Activated CD4-positive, CD25-positive, alpha-beta regulatory T cell treated with anti-CD3 and anti-CD28 coated beads, Interleukin-2, amount 50 U/mL, for 16 hours (primary cell): ENCODE data around the gene CCDC171.

Experiments
- DNase-seq: peaks from one replicate; pipeline ENCODE4 v3.0.0-alpha.2; 2020; ENCODE audit warnings: low read depth, low spot score

CCDC171 gene

DNA sequence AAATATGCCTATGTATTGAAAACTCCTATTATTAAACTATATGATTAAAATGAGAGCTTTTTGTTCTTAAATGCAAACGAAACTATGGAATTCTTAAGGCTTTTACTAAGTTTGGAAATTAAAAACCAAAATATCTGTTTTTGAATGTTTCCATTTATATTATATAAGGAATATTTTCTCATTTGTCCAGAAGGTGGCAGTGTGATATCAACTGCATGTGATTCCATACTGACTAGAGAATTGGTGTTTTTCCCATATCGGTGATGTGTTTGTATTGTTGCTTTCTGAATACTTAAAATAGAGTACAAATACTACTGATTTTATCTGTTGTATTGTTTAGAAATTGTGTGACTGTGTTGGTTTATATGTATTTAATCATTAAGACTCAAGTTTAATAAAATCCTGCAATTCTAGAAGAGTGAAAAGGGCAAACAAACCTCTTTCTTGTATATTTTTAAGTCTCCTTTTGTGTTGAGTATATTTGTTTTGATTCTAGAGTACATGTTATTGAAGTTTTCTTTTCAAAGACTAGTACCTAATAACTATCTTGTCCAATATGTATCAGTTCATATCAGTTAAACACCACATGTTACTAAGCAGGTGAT, 320.8 kb downstream of the CCDC171 start:
- no peak for DNase-seq

DNA sequence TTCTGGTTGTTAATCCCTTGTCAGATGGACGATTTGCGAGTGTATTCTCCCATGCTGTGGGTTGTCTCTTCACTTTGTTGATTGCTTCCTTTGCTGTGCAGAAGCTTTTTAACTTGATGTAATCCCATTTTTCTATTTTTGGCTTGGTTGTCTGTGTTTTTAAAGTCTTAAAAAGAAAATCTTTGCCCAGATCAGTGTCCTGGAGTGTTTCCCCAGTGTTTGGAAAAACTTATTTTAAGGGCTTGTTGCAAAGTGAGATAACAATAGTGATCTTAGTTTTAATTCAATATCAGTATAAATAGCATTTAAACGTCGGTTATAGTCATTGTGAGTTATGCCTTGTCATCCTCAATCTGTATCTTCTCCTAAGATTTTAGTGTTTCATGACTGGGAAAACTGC, 329.5 kb downstream of the CCDC171 start:
- DNase-seq = no peak

DNA sequence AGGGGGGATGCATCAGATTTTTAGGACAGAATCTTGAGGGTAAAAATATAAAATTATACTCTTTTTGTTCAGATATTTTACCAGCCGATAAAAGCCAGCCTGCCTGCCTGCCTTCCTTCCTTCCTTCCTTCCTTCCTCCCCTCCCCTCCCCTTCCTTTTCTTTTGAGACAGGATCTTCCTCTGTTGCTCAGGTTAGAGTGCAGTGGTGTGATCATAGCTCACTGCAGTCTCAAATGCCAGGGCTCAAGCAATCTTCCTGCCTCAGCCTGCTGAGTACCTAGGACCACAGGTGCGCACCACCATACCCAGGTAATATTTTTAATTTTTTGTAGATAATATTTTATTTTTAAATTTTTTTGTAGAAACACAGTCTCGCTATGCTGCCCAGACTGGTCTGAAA, 330.0 kb downstream of the CCDC171 start:
- DNase-seq = no peak

DNA sequence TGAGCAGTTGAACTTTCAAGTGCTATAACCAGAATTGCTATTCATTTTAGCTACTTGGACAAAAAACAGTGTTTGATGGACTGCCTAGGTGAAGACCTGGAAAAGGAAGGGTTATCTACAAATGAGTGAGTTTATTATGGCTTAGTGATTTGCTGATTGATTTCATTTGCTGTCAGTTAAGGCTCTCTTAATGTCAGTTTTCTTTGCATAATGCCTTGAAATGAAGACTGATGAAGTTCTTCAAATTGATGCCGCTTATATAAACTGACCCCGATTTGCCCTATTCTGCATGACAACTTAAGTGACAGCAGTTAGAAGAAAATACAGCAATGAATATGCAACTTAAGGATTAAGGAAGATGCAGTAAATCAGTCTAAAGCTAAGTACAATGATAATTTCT, 332.6 kb downstream of the CCDC171 start:
- DNase-seq = no peak

DNA sequence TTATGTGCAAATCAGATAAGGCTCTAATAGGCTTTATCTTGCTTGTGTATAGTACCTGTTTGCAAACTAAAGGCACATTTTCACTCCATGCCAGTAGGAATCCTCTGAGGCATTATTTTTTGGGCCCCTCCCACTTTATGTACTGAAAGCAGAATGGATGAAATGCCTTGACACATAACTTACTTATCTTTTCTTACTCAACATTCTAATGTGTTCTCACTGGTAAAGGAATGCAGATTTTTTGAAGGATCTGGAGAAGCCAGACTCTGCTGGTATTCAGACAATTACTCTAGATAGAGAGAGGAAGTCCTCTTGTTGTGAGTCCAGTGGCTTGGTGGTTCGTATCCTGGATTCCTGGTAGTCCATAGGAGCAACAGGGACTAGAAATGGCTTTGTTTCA, 336.7 kb downstream of the CCDC171 start:
- DNase-seq = no peak

DNA sequence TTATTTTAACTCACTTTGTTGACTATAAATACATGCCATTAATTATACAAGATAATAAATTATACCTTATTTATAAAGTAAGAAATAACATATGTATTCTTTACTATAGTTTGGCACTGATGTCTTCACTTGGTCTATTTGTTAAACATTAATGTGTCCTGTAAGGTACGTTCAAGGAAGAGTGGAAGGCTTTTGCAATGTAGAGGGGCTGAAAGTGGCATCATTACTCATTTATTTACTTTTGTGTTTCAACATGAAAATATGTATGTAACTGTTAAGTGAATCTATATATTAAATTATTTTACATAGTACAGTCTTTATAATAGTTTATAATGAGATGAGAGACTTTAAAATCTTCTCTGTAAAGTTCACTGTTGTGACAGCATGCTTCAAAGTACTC, 348.7 kb downstream of the CCDC171 start:
- no peak for DNase-seq

DNA sequence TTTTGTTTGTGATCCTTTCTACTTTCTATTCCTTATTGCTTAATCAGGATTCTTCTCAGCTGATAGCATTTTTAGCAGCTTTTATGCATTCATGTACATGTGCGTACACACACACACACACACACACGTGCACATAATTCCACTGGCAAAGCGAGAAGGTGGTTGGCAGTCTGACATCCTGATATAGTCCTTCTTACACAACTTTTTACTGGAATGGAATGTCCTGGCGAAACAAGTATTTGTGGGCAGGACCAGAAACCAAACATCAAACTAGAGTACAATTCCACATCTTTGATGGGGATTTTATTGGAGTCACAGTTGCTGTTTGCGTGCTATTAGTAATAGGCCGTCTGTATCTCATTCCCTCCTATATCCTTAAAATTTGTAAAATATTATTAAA, 356.5 kb downstream of the CCDC171 start:
- DNase-seq = no peak

DNA sequence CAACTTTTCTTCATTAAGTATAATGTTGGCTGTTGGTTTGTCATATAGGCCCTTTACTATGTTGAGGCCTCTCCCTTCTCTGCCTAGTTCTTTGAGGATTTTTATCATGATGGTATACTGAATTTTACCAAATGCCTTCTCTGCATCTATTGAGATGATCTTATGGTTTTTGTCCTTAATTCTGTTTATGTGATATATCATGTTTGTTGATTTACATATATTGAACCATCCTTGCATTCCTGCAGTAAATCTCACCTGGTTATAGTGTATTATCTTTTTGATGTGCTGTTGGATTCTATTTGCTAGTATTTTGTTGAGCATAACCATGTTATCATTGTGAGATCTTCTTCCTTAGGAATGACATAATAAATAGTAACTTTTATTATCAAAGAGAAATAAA, 362.9 kb downstream of the CCDC171 start:
- no peak for DNase-seq

DNA sequence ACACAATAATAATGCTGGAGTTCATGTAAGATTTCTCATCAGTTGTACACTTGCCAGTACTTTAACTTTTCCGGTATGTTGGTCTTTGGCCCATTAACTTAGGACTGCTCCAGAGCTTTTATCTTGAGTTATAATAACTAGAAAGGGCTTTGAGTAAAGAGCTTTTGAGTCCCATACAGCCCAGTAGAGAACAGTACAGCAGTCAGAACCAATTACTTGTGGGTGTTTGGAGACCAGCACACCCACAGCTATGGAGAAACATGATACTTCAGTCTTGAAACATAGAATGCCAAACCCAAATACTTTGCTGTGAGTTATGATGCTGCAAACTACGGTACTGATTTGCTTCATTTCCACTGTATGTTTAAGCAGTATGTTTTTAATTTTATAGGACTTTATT, 374.3 kb downstream of the CCDC171 start:
- no peak for DNase-seq

DNA sequence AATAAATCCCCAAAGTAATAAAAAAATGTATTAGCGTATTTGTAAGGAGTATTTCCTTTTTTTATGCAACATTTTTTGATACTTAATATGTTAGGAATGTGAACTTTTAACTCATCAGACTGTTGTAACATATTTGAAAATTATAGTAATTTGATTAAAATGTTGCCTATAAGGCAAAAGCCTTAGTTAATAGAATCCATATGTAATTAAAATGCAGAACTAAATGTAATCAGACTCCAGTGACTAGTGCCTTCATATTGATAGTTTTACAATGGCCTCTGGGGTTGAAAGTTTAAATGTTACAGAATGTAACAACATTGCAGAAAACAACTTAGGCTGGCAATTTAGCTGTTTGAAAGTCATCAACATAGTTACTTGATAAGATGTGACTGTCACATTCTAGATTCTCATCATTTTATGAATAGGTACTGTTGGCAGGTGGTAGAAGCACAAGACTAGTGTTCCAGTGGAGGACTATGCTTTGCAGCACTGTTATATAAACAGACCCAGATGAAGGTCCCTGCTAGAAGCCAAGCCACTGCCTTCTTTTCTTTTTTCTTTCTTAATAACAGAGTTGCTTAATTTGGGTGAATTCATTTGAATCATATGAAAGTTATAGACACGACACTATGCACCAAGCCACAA, 382.9 kb downstream of the CCDC171 start:
- DNase-seq = no peak

DNA sequence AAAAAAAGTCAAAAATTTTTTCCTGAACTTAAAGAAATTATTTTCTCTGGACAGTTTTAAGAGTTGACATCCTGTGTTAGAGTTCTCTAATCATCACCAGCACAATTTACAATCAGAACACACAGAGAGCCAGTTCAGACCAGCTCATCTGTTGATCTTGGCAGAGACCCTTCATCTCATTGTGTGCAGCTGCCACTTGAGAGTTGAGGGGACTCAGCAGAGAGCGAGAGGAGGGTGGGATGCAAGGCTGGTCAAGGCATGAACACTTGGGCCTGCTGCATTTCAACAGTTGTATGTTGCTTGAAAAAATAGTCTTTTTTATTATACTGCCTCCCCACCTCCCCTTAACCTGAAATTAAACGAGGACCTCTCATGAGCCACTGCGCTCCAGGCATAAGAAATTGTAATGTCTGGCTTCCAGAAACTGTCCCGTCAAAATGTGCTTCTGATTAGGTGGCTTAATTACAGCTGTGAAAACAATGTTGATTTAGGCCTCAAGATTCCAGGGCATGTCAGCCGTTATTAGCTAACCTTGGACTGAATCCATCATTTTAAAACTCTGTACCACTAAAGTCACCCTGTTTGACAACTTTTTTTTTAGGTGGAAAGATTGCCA, 383.6 kb downstream of the CCDC171 start:
- no peak for DNase-seq

DNA sequence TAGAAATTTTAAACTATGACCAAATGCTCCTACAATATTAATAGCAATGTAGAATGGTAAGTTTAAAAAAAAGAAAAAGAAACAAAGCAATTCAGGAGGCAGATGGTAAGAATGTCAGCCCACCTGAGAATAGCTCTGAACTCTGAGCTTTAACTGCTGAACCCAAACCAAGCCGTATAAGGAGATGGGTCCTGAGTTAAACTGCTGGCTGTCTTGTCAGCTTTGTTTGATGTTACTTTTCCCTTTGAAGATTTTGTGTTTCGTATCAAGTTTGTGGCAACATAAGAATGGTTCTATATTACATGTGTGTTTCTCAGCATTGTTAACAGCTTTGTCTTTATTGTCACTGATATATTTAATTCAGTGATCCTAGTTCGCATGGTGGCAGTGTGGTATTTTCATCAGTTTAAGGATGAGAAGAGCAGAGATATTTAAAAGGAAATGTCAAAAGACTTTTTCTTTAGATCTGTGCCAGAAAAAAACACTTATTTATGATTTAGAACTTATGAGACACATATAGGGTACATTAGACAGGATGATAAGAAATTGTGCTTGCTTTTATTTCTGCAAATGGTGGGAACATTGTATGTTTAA, 390.1 kb downstream of the CCDC171 start:
- DNase-seq = no peak

DNA sequence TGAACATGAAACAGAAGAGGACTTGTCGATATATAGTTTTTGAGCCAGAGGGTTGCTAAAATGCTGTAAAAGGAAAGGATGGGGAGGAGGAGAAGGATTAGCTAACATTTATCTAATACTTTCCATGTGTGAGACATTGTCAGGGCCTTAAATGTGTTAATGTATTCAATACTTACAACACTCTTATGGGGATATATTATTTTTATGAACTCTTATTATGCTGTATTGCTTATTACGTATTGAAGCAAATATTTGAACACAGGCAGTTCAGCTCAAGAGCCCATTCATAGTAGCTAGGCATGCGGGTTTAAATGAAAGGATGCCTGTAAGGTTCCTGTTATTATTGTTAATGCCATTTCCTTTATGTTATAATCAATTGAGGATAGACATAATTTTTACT, 391.5 kb downstream of the CCDC171 start:
- no peak for DNase-seq

DNA sequence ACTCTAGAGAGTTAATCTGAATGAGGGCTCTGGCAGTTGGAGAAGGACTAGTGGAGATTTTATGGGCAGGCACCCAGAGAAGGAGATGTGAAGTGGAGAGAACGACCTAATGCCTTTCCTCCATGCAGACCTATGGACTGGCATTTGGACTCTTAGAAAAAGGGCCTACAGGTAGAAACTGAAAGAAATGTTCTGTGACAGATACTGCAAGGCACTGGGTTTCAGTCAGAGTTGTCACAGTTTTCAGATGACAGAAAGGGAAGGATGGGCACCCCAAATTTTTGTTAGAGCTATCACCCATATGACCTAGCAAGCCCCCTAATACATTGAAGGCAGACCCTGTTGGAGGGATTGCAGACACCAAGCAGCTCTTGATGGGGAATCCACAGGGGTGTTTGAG, 406.8 kb downstream of the CCDC171 start:
- no peak for DNase-seq

DNA sequence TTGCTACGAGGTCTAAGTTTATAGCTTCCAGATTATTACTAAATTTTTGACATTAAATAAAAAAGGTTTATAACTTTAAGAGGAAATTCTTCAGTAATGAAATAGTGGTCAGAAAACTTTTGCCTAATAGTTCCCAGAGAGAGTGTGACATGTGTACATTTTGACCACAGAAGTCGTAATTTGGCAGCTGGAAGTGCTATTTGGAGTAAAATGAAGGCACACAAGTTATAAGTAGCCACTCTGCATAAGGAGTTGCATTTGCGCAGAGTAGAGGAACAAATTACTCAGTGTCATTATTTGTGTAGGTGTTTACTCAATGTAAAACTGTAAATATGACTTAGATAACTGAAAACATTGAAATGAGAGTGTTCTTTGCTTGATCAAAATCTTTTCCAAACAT, 408.4 kb downstream of the CCDC171 start:
- no peak for DNase-seq

DNA sequence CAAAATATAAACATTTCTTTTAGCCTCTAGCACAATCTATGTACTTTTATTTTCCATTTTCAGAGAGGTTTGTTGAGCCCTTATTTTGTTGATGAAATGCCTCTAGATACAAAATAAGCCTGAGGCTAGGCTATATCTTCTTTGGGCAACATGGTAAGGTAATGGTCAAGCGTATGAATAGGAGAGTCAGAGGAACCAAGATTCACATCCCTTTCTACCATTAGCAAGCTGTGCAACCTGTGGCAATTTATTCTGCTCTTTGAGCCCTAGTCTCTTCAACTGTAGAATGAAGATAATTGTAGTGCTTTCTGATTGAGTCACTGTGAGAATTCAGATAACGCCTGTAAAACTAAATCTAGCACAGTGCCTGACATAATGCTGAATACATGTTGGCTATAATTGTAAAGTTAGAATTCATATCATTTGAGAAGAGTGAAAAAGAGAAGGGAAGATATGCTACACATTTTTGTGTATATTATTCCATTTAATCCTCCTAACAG, 412.5 kb downstream of the CCDC171 start:
- no peak for DNase-seq

DNA sequence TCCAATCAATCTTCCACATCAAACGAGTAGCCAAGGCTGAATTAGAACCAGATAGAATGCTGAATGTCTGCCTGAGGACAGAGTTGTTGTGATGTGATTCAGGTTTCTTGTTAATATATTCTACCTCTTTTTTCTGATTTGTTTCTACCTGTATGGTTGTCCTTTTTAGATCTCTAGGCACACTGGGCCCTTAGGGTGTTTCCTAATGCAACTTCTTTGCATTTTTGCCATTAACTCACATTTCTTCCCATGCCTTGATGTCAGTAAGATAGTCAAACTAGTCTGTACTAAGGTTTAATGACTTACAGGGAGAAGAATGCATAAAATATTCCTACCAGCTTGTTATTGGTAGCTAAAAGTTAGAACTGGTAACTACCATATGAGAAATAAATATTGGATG, 413.6 kb downstream of the CCDC171 start:
- no peak for DNase-seq

DNA sequence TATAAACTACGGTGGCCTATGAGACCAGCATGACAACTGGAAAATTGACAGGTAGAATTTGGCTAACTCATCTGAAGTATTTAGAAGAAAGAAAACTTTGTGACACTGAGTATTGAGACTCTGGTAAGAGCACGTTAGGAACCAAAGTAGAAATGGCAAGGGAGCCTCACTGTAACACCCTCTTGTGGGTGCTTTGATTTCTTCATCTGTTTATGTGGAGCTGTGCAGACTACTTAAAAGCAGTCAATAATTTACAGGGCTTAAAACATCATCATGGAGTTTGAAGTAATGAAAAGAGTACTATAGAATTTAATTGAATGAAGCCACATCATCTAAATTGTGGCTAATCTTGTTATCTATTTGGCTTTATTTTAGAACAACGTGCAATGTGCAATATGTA, 414.2 kb downstream of the CCDC171 start:
- DNase-seq = no peak

DNA sequence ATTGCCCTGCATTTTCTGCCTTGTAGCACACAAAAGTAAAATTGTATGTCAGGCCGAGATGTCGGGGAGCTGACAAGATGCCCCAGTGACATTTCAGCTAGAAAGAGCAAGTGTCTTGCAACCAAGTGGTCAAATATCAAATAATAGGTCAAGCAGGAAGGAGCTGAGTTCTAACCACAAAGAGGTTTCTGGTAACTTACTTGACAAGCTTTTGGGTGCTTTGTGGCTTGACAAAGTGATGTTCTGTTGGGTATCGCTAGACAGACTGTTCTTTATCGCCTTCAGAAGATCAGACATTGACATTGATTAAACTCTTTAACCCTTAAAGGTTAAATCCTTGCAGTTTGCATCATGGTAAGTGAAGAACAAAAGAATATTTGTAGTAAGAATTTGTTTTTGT, 419.9 kb downstream of the CCDC171 start:
- DNase-seq = no peak

DNA sequence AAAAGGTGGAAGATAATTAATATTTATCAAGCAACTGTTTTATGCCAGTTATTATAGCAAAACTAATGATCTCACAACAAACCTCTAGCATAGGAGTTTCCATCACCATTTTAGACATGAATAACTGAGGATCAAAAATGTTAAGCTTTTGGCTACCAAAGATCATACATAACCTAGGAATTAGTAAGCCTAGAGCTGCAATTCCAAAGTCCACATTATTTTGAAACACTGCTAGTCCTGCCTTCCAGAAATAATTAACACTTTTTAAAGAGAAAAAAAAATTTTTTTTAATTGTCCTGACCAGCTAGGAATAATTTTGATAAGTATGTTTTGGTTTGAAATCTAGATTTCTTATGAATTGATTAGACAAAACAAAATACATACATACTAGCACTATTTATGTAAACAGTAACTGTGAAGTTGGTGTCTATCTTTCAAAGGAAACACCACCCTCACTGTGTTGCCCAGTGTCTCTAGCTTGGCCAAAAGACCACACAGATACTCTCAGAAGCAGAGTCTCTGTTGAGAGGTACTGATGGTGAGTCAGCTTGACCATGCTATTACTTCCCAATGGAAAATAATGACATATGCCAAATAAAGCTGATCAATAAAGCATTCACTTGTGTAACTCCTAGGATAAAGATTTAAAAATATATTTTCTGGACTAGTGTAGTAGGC, 422.4 kb downstream of the CCDC171 start:
- DNase-seq = no peak

DNA sequence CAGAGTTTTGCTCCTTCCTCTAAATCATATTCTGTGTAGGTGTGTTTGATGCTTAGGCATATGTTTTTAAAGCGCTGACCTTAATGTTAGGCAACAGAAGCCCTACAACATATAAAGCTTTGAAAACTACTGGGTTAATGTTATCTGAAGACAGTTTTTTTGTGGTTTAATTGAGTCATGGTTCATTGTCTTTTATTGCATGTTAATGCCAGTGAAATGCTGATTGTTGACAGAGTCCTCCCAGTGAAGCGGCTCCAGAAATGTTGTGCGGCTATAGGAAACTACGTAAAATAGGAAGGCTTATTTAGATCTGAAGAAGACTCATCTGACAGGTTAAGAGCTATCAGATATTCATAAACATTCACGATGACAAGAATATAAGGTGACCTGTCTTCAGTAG, 424.6 kb downstream of the CCDC171 start:
- no peak for DNase-seq

DNA sequence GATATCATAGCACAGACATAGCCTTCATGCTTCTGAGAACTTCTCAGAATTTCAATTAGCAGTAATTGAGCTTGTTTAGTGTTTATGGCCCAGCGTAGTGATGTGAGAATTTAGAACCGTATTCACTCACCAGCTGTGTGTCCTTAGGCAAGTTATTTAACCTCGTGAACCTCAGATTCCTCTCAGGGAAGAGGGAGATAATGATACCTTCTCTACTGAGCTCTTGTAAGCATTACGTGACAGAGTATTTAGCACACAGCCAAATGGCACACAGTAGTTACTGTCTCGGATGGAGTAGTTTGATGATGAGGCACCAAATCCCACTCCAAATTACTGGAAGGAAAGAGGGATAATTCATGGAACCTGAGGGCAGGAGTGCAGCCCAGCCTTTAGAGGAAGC, 429.3 kb downstream of the CCDC171 start:
- DNase-seq = no peak
